Cardiac muscle cell (in vitro differentiated cells and primary cell): Measurements from ENCODE around the gene ARL13B. TPM values are rescaled to one million over a fixed set of nuclear protein-coding genes. Genes with fewer than 3 reads are reported as not detected.

Source experiments
- DNase-seq, 2 donors: peaks; one replicate each; pipeline versions ENCODE4 v3.0.0 to v3.0.0-alpha.2; 2010 to 2017; ENCODE audit warnings: low read depth in 1 of 2, low spot score in 1 of 2
- H3K27ac ChIP-seq: fragments of 200-600 bp; sonication (generic); 2 replicates; pipeline ENCODE4 v1.5.1; 2016
- H3K27me3 ChIP-seq: fragments of 200-600 bp; sonication (generic); 2 replicates; pipeline ENCODE4 v1.6.0; 2016; ENCODE audit warnings: control low read depth
- H3K36me3 ChIP-seq: fragments of 200-600 bp; sonication (generic); 2 replicates; pipeline ENCODE4 v1.5.1; 2016; ENCODE audit warnings: control low read depth
- H3K4me1 ChIP-seq: fragments of 200-600 bp; sonication (generic); 2 replicates; pipeline ENCODE4 v1.8.1; 2017; ENCODE audit warnings: low read depth, mild to moderate bottlenecking, mixed run types
- H3K4me3 ChIP-seq: fragments of 200-600 bp; sonication (generic); 2 replicates; pipeline ENCODE4 v1.5.1; 2016; ENCODE audit warnings: mild to moderate bottlenecking
- H3K9me3 ChIP-seq: fragments of 200-600 bp; sonication (generic); 2 replicates; pipeline ENCODE4 v1.5.1; 2017; ENCODE audit warnings: low read depth, mild to moderate bottlenecking, control low read depth
- CTCF ChIP-seq: IDR thresholded peaks from 2 replicates; pipeline ENCODE4 v1.5.1; 2012; ENCODE audit warnings: low read depth, mild to moderate bottlenecking, low read length
- polyA plus RNA-seq: library from polyadenylated mRNA; unstranded; fragments of >200 nt; fragmentation: Nextera tagmentation; extraction: Ambion mirVana; gene quantifications from 2 replicates; pipeline ENCODE4 v1.2.1, GENCODE V29; 2016
- total RNA-seq: library from RNA; depleted of rRNA; stranded (reverse); fragments of >200 nt; gene quantifications from 2 replicates; pipeline ENCODE4 v1.2.3, GENCODE V29; 2016

ARL13B gene
- total and polyA plus RNA-seq, 2 experiments from 2014 or later: 6.8 to 8.5 TPM

GRCh38 chr3:94001827-94002495 is 22.0 kb downstream of the ARL13B start:
- no peak for TF ChIP-seq CTCF
- Histone ChIP-seq H3K36me3 (no peaks in the 10 kb centered on the region), H3K27ac (no peak overlapping the region), H3K9me3 (no peaks in the 10 kb centered on the region), H3K4me3 (no peak overlapping the region), H3K27me3 (no peaks in the 10 kb centered on the region), H3K4me1 (no peaks in the 10 kb centered on the region)
- DNase-seq: no peak

- TF ChIP-seq CTCF: peak; percentile 80
- Histone ChIP-seq H3K27me3 (no peaks in the 10 kb centered on the region), H3K36me3 (no peaks in the 10 kb centered on the region), H3K27ac (no peak overlapping the region), H3K9me3 (no peaks in the 10 kb centered on the region), H3K4me3 (no peak overlapping the region), H3K4me1 (no peaks in the 10 kb centered on the region)
- DNase-seq: peak; percentile 52 to 82
Measured at GRCh38 chr3:94004301-94004910, 24.5 kb downstream of the ARL13B start.

- no peaks in the 10 kb centered on the region for H3K4me1 ChIP-seq
- H3K36me3 ChIP-seq: no peaks in the 10 kb centered on the region
- no peaks in the 10 kb centered on the region for H3K9me3 ChIP-seq
- H3K27me3 ChIP-seq: no peaks in the 10 kb centered on the region
- no peak overlapping the region for H3K4me3 ChIP-seq
- H3K27ac ChIP-seq: no peak overlapping the region
- TF ChIP-seq CTCF: no peak
- DNase-seq: no peak
Measured at GRCh38 chr3:94008253-94008652, 28.3 kb downstream of the ARL13B start.

- H3K4me1 ChIP-seq: no peaks in the 10 kb centered on the region
- DNase-seq: no peak
- TF ChIP-seq CTCF: no peak
- no peak overlapping the region for H3K4me3 ChIP-seq
- H3K27me3 ChIP-seq: no peaks in the 10 kb centered on the region
- H3K36me3 ChIP-seq: no peaks in the 10 kb centered on the region
- no peaks in the 10 kb centered on the region for H3K9me3 ChIP-seq
- H3K27ac ChIP-seq: no peak overlapping the region
Measured at GRCh38 chr3:94009608-94010007, 29.7 kb downstream of the ARL13B start.

- H3K36me3 ChIP-seq: no peaks in the 10 kb centered on the region
- no peak for DNase-seq
- no peaks in the 10 kb centered on the region for H3K27me3 ChIP-seq
- no peak for TF ChIP-seq CTCF
- H3K4me3 ChIP-seq: no peak overlapping the region
- no peak overlapping the region for H3K27ac ChIP-seq
- no peaks in the 10 kb centered on the region for H3K9me3 ChIP-seq
- no peaks in the 10 kb centered on the region for H3K4me1 ChIP-seq
Measured at GRCh38 chr3:94011233-94011711, 31.3 kb downstream of the ARL13B start.
